Astrocyte of the spinal cord (primary cell): ENCODE data around the gene TANGO2.

ENCODE experiments used
- DNase-seq: peaks from one replicate; pipeline ENCODE4 v3.0.0; 2011; ENCODE audit warnings: low read depth, low spot score
- H3K4me3 ChIP-seq: 2 replicates; pipeline ENCODE4 v1.5.1; 2011; ENCODE audit warnings: low read depth, mild to moderate bottlenecking, low read length, moderate library complexity
- in situ Hi-C: cut with HindIII; loops from 2 replicates; pipeline ENCODE4 v1.10.0; 2017; ENCODE audit warnings: low sequenced_read_pairs
- TF ChIP-seq, protein P1 (sequence below): IDR thresholded peaks from 2 replicates; pipeline ENCODE4 v1.5.1; 2012; ENCODE audit warnings: low read depth, mild to moderate bottlenecking, low read length, inconsistent platforms

The TANGO2 gene

DNA sequence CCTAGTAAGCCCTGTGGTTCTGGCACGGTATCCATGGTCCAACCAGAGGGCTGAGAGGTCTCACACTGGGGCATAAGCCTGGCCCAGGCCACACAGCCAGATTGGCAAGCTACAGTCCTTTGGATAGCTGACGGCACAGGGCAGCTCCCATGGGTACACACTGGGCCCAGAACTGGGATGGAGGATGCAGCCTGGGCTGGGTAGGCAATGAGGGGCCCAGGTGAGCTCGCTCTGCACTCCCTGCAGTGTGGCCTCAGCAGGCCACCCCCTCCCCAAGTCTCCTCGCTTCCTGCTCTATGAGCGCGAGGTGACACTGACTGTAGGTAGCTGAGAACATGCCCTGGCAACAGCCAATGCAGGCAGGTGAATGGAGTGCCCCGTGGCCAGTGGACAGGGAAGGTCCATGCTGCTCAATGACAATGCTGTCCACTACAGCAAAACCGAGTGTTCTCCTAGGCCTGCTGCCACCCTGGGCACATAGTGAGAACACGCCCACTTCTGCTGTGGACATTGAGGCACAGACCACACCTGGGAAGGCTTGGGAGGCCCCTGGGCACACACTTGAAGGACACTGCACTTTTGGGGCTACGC, 8.1 kb upstream of the TANGO2 start:
- in situ Hi-C loops: no loop called here
- no peak for DNase-seq
- TF ChIP-seq, protein P1, sequence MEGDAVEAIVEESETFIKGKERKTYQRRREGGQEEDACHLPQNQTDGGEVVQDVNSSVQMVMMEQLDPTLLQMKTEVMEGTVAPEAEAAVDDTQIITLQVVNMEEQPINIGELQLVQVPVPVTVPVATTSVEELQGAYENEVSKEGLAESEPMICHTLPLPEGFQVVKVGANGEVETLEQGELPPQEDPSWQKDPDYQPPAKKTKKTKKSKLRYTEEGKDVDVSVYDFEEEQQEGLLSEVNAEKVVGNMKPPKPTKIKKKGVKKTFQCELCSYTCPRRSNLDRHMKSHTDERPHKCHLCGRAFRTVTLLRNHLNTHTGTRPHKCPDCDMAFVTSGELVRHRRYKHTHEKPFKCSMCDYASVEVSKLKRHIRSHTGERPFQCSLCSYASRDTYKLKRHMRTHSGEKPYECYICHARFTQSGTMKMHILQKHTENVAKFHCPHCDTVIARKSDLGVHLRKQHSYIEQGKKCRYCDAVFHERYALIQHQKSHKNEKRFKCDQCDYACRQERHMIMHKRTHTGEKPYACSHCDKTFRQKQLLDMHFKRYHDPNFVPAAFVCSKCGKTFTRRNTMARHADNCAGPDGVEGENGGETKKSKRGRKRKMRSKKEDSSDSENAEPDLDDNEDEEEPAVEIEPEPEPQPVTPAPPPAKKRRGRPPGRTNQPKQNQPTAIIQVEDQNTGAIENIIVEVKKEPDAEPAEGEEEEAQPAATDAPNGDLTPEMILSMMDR: no peak
- H3K4me3 ChIP-seq: no peak overlapping the region

DNA sequence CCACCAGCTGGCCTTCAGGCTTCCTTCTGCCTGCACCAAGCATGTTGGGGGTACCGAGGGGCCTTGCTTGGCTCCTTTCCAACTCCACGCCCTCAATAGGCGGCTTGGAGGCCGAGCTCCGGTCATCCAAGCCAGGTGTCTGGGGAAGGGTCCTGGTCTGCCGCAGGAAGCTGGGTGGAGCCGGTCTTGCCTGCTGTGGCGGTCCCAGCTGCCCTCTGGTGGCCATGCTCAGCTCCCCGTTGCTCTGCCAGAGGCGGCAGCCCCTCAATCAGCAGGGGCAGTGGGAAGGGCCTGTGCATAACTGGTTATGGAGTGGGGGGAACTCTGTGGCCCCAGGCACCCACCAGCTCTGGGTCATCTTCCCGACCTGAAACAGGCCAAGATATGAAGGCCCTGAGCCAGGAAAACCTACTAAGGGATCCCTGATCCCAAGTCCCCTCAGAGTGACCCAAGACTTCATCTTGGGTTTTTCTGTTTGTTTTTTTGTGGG, 7.5 kb upstream of the TANGO2 start:
- peak; percentile 60 for DNase-seq
- no peak overlapping the region for H3K4me3 ChIP-seq
- TF ChIP-seq, protein P1: peak; percentile 95
- in situ Hi-C loops: no loop called here

DNA sequence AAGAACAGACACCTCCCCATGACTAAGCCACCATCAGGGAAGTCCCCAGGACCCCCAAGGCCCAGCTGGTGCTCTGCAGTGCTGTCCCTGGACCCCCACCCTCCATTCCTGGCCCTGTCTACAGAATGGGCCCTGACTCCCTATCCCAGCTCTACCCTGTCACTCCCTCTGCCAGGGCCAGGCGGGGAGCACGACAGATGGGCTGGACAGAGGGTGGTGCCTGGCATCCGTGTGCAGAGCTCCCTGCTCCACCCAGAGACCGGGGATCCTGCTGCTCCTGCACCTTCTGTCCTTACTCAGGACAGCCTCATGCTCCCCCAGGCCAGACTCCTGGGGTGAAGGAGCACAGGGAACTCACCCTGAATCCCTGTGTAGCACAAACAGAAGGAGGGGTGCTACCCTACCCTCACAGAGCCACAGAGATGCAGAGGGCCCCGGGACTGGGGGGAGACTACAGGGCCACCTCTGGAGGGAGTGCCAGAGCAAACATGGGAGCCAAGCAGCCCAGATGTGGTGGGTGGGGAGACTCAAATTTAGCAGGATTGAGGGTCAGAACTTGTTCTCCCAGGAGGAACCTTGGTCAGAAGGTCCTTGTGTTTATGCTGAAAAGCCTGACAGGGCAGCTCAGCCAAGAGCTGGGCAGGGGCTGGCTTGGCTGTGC, 6.3 kb upstream of the TANGO2 start:
- no peak overlapping the region for H3K4me3 ChIP-seq
- no peak for DNase-seq
- in situ Hi-C loops: no loop called here
- TF ChIP-seq, protein P1: no peak

DNA sequence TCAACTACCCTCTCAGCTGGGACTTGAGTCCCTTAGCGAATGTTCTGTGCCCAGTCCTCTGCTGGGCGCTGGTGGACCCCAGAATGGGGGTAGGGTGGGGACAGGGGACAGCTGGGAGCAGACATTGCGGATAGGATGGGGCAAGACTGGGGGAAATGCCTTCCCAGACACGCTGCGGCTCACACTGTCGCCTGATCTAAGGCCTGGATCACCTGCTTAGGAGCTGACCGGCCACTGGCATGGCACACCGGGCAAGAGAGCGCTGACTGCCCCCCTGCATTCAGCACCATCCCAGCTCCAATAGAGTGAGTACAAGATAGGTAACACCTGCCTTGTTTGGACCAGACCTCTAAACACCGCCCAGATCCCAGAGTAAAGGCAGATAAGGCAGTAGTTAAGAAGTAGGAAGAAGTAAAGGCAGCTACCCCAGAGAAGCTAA, 5.7 kb upstream of the TANGO2 start:
- DNase-seq: no peak
- no peak overlapping the region for H3K4me3 ChIP-seq
- TF ChIP-seq, protein P1: no peak
- in situ Hi-C loops: no loop called here

DNA sequence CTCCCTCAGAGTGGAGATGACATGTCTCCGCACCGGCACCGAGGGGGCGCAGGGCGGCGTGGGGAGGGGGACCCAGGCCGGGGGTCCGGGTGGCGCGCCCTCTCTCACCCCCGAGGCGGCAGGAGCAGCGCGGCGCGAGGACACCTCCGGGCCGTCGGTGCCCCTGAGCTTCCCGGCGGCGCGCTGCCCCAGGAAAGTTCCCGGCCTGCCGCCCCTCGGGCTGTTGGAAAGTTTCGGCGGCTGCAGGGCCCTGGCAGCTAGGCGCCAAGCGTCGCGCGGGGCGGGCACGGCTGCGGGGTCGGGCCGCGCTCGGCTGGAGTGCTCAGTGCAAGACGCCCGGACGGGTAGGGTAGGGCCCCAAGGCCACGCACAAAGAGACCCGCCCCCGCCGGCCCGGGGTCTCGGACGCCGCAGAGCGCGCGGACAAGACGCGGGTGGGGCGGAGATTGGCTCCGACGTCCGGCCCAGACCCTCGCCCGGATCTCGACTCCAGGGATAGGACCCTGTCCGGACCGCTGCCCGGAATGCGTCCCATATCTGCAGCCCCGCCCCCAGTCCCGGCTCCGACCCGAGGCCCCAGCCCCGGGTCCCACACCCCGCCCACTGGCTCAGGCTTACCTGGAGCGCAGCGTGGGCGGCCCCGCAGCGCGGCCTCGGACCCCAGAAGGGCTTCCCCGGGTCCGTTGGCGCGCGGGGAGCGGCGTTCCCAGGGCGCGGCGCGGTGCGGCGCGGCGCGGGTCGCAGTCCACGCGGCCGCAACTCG, 4.8 kb upstream of the TANGO2 start:
- no peak for DNase-seq
- in situ Hi-C loops: no loop called here
- TF ChIP-seq, protein P1: no peak
- peak overlapping the region; percentile 43 for H3K4me3 ChIP-seq

DNA sequence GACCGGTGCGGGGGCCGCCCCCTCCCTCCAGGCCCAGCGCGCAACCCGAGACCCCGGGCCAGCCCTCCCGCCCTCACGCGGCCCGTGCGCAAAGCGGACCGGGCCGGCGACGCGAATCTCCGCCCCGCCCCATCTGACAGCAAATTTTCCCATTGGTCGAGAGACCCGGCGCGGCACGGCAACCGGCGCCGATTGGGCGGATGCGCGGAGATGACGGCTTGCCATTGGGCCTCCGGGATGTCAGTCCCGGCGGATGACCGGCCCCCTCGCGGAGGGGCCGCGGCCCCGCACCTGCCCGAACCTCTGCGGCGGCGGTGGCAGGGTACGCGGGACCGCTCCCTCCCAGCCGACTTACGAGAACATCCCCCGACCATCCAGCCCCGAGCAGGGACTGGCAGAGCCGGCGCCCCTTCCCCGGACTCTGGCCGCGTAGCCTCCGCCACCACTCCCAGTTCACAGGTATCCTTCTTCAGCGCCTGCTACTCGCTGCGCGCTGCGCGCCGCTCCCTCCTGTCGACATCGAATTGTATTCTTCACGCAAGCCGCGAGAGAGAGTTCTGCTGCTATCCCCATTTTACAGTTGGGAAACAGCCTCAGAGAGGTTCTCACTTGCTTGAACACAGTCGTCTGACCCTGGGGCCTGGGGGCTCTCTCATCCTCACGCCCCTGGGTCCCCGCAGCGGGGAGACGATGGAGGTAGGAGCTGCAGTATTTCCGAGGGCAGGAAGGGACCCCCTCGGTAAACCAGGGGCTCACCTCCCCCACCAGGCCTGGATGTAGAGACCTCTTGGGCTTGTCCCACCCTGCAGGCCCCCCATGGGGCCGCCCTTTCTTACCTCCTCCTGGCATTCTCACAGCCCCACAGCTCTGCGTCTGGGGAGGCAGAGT, 3.9 kb upstream of the TANGO2 start, which contains the start of gene ARVCF:
Gene ARVCF (minus strand): TSS at position 90 of the 888 bp plus-strand sequence. CDS start 26,029 bp downstream, outside the sequence.
- TF ChIP-seq, protein P1: no peak
- in situ Hi-C loops: no loop called here
- peak; percentile 87 for DNase-seq

More for the DNA sequence above, 3.9 kb upstream of the TANGO2 start, which contains the start of gene ARVCF:
- H3K4me3 ChIP-seq: peak within 1 kb of the TSS; percentile 43
